Stromal cell of bone marrow (primary cell): ENCODE measurements around the gene NUP88.

Experiments
- DNase-seq: peaks from one replicate; pipeline ENCODE4 v3.0.0-alpha.2; 2012; ENCODE audit warnings: low read depth

The NUP88 gene

GRCh38 chr17:5355421-5356129 is 63.9 kb downstream of the NUP88 start:
- DNase-seq, result no peak

GRCh38 chr17:5354886-5355415 is 64.5 kb downstream of the NUP88 start:
- no peak for DNase-seq

GRCh38 chr17:5354310-5354709 is 65.2 kb downstream of the NUP88 start:
- no peak for DNase-seq

GRCh38 chr17:5352681-5353289 is 66.7 kb downstream of the NUP88 start:
- DNase-seq, result no peak

- DNase-seq, result no peak
Observed at GRCh38 chr17:5344914-5345313, 74.5 kb downstream of the NUP88 start.
